Suppressor macrophage (primary cell): ENCODE data around the gene HMCN1.

Experiments
- DNase-seq, 4 experiments: peaks; one replicate each; pipeline ENCODE4 v3.0.0-alpha.2; 2020 to 2022

HMCN1 gene

DNA sequence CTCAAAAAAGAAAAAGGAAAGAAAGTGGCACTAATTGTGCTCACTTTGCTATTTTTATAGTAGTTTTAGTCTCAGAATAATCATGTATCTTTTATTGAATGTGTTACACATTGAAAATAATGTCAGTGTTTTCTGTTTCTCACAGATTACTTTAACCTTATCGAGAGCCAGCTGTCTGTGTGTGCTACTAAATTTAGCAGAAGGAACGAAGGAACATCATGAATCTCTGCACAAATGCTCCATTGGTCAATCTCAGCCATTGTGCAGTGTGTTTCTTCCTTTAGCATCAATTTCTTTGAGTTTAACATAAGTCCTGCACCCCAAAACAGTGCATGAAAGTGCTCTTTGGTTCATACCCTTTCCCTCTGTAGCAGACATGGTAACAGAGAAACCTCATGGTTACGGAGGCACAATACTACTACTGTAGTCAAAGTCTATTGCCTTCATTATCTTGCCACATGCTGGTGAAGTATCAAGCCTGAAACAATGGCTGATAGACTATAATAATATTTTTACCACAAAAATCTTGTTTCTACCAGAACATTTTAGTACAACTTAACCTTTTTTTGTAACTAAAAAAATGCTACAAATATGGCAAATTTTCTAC lies 310.0 kb downstream of the HMCN1 start:
- no peak for DNase-seq

GRCh38 chr1:186046437-186047211 lies 312.4 kb downstream of the HMCN1 start:
- no peak for DNase-seq

- no peak for DNase-seq
Measured at GRCh38 chr1:186050360-186050759, 316.2 kb downstream of the HMCN1 start.

DNA sequence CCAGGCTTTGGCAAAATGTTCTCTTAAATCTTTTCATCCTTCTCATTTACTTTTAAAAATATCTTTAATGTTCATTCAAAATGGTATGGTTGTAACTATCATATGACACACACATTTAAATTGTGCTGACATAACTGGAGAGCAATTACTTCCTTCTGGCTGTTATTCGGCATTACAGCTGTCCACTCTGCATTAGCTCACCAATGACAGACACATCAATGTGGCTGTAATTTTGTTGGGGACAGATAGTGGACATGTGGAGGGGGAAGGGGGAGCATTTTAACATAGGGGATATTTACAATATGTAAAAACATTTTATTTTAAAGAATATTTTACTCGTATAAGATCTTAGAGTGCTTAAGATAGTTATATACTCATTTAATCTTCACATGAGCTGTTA lies 319.8 kb downstream of the HMCN1 start:
- DNase-seq: peak in 1 of 4 experiments; percentile 8

DNA sequence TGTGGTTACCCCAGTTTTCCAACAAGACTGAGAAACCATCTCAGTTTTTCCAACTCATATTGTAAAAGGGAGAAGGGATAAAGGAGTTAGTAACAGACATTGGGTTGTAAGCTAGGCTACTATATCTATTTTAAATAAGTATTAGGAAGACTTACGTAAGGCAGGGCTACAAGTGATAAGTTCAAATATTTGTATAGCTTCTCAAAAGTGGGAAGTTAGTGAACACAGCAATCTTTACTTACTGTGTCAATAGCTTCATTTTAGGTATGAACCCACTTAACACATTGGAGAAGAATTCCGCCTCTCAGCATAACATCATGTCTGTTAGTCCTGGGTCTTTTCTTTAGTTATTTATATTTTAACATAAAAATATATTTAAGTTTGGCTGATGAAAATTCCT lies 320.7 kb downstream of the HMCN1 start:
- no peak for DNase-seq

- DNase-seq: no peak
Measured at GRCh38 chr1:186055846-186056245, 321.7 kb downstream of the HMCN1 start.

DNA sequence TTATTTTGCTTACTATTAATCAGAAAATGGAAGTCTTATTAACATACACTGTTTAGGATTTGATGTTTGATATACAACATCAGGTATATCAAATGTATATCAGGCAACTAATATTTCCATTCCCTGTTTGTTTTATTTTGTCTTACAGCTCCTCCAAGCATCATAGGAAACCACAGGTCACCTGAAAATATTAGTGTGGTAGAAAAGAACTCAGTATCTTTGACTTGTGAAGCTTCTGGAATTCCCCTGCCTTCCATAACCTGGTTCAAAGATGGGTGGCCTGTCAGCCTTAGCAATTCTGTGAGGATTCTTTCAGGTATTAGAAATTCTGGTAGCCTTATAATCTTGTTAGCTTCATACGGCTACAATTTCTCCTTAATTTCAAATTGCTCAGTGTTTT lies 322.9 kb downstream of the HMCN1 start:
- no peak for DNase-seq

GRCh38 chr1:186059311-186059710 lies 325.1 kb downstream of the HMCN1 start:
- no peak for DNase-seq

DNA sequence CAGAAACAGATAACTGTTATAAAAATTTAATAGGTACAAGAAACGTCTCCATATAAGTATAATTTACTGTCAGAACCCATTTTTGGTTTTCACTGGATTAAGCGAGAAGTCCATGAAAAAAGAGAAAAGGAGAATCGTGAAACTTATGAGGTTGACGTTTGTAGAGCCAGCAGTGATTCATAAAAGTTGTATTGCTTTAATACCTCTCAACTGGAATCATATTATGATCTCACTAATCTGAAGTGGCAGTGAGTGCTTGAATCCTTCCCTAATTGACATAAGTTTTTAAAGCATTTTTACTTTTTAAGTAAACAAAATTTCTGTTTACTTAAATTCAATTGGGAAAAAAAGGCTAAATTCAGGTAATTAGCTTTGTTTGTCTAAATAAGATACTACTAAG lies 325.6 kb downstream of the HMCN1 start:
- DNase-seq: no peak

- no peak for DNase-seq
Measured at GRCh38 chr1:186060226-186060625, 326.0 kb downstream of the HMCN1 start.

DNA sequence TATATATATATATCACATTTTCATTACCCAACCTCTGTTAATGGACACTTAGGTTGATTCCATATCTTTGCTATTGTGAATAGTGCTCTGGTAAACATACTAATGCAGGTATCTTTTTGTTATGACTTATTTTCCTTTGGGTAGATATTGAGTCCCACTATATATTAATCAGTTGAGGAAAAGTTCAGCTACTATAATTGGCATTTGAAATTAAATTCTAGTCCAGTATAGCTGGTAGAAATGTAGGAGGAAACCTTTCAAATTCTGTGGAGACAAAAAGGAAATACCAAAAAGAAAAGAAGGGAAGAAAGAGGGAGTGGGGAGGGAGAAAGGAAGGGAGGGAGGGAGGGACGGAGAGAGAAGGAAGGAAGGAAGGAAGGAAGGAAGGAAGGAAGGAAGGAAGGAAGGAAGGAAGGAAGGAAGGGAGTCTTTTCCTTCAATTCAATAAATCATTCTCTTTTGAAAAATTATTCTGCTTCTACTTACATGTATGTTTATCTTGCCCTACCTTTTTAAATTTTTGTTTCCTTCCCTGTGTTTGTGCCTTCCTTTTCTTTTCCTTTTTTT lies 329.0 kb downstream of the HMCN1 start:
- DNase-seq: no peak

DNA sequence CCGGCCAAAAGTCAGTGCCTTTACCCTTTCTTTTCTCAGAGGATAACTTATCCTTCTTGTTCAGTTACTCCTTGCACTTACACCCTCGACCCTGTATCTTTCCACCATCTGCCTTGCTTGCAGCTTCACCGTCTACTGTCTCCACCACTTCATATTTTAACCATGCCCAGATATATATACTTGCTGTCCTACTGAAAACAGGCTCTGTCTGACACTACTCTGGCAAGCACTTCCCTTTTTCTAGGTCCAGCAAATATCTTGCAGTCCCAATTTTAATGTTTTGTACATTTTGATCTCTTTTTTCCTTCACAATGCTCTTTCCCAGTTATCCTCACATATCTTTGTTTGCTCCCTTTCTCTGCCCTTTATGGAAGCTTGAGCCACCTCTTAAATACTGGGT lies 332.2 kb downstream of the HMCN1 start:
- DNase-seq: peak in 2 of 4 experiments; percentile 3 to 9

GRCh38 chr1:186073697-186074096 lies 339.5 kb downstream of the HMCN1 start:
- no peak for DNase-seq

GRCh38 chr1:186076006-186076405 lies 341.8 kb downstream of the HMCN1 start:
- DNase-seq: no peak

- no peak for DNase-seq
Measured at GRCh38 chr1:186078245-186078644, 344.1 kb downstream of the HMCN1 start.

GRCh38 chr1:186079084-186079684 lies 345.0 kb downstream of the HMCN1 start:
- no peak for DNase-seq

- peak; percentile 92 to 100 (median 98) for DNase-seq
Measured at GRCh38 chr1:186082235-186082937, 348.2 kb downstream of the HMCN1 start.

GRCh38 chr1:186086583-186086982 lies 352.4 kb downstream of the HMCN1 start:
- DNase-seq: no peak

DNA sequence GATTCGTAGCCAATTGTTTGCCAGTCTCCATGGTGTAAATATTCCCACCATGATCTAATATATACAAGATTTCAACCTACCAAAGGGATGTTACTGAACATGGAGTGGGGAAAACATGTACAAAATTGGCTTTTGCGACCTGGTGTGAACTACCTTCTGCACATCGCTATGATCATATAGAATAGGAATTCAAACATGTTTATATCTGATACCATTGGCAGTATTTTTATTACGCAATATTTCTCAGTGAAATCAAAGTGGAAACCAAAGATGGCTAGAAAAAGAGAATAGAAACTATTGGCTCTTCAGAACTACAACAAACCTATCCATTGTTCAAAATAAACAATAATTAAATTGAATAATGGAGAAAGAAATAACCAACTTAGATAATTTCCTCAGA lies 355.7 kb downstream of the HMCN1 start:
- no peak for DNase-seq

- DNase-seq: no peak
Measured at GRCh38 chr1:186091222-186091720, 357.1 kb downstream of the HMCN1 start.

GRCh38 chr1:186093437-186093836 lies 359.2 kb downstream of the HMCN1 start:
- peak in 3 of 4 experiments; percentile 9 to 35 (median 14) for DNase-seq

- no peak for DNase-seq
Measured at GRCh38 chr1:186094172-186094571, 360.0 kb downstream of the HMCN1 start.
